GM12801 (cell line): Measurements from ENCODE around the gene HMMR.

ENCODE experiments used
- CTCF ChIP-seq: IDR thresholded peaks from one replicate; pipeline ENCODE4 v1.5.1; 2011; ENCODE audit warnings: control low read depth; ENCODE audit not compliant: insufficient read length; ENCODE audit errors: extremely low read depth

HMMR gene

DNA sequence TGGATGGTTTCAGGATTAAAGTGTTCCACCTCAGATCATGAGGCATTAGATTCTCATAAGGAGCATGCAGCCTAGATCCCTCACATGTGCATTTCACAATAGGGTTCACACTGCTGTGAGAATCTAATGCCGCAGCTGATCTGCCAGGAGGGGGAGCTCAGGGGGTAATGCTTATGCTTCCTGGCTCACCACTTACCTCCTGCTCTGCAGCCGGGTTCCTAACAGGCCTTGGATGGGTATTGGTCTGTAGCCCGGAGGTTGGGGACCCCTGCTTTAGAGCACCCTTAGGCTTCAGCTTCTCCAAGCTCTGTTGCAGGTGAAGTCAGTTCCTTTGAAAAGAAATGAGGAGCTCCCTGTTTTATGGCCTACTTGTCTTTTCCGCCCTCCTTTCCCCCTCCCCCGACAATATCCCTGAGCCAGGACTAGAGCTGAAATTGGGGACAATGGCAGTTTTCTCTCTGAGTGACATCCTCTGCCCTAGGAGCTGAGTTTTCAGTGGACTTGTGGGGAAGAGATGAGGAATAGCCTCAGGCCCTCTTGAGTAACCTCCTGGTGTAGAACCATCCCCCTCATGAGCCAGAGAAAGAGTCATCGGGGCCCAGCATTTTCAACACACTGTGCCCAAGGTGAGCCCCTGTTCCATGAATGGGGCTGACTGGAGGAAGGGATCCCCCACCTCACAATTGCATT lies 28.8 kb downstream of the HMMR start:
- TF ChIP-seq CTCF: no peak

DNA sequence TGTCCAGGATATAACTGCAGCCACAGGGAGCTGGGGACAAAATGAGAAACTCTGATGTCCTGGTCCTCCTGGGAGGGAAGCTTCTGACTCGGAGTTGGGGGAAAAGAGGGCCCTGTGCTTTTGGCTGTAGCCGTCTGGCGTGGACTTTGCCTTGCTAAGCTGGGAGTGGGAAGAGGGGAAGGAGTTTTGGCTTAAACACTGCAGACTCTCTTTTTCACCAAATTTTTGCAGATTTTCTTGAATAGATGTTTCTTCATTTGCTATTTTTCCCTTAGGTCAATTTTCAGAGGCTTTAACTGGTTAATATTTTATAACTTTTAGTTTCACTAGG lies 29.3 kb downstream of the HMMR start:
- TF ChIP-seq CTCF: no peak

DNA sequence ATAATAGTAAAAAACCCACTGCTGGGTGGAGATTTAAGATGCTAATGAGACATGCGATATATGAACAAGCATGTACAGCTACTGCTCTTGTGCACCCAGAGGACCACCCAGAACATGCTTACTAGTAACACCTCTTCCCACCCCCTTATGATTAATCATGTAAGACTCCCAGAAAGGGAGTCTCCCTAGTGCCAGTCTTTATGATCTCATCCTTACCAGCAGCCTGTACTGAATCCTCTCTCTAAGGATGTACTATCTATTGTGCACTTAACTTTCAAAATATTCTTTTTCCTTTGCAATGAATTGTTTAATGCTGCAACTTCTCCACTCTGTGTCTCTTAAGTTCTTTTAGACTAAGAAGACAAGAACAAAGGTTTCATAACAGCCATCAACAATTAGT lies 35.9 kb downstream of the HMMR start:
- no peak for TF ChIP-seq CTCF

- no peak for TF ChIP-seq CTCF
Measured at GRCh38 chr5:163497315-163497714, 36.9 kb downstream of the HMMR start.

DNA sequence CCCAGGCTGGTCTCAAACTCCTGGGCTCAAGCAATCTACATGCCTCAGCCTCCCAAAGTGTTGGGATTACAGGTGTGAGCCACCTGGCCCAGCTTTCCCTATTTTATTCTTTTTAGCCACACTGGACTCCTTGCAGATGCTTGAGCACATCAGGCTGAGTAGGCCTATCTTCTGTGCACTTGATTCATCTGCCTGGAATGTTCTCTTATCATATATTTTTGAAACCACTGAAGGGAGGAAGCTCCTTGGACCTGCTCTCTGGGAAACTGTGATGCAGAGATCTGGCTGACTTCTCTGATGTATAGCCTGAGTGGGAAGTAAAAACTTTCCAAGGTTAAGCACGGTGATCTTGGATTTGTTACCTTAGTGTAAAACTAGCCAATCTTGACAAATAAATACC lies 38.5 kb downstream of the HMMR start:
- TF ChIP-seq CTCF: no peak

GRCh38 chr5:163502521-163502920 lies 42.1 kb downstream of the HMMR start:
- no peak for TF ChIP-seq CTCF

GRCh38 chr5:163503106-163504078 lies 43.0 kb downstream of the HMMR start:
- no peak for TF ChIP-seq CTCF
